GM12873 (cell line): ENCODE results near the gene GKN1.

Experiments used
- TF ChIP-seq, protein P1 (sequence below): IDR thresholded peaks from 2 replicates; pipeline ENCODE4 v1.5.1; 2012; ENCODE audit warnings: low read depth, mild to moderate bottlenecking, moderate library complexity, low read length, control low read depth; ENCODE audit not compliant: insufficient read depth; ENCODE audit errors: missing control alignments

Gene GKN1, protein sequence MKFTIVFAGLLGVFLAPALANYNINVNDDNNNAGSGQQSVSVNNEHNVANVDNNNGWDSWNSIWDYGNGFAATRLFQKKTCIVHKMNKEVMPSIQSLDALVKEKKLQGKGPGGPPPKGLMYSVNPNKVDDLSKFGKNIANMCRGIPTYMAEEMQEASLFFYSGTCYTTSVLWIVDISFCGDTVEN

GRCh38 chr2:68974251-68974650, at the start of gene GKN1:
Gene GKN1, plus strand, starts transcription at chr2:68974636. Its CDS starts 42 bp downstream, at chr2:68974678.
- TF ChIP-seq, protein P1, sequence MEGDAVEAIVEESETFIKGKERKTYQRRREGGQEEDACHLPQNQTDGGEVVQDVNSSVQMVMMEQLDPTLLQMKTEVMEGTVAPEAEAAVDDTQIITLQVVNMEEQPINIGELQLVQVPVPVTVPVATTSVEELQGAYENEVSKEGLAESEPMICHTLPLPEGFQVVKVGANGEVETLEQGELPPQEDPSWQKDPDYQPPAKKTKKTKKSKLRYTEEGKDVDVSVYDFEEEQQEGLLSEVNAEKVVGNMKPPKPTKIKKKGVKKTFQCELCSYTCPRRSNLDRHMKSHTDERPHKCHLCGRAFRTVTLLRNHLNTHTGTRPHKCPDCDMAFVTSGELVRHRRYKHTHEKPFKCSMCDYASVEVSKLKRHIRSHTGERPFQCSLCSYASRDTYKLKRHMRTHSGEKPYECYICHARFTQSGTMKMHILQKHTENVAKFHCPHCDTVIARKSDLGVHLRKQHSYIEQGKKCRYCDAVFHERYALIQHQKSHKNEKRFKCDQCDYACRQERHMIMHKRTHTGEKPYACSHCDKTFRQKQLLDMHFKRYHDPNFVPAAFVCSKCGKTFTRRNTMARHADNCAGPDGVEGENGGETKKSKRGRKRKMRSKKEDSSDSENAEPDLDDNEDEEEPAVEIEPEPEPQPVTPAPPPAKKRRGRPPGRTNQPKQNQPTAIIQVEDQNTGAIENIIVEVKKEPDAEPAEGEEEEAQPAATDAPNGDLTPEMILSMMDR: no peak

DNA sequence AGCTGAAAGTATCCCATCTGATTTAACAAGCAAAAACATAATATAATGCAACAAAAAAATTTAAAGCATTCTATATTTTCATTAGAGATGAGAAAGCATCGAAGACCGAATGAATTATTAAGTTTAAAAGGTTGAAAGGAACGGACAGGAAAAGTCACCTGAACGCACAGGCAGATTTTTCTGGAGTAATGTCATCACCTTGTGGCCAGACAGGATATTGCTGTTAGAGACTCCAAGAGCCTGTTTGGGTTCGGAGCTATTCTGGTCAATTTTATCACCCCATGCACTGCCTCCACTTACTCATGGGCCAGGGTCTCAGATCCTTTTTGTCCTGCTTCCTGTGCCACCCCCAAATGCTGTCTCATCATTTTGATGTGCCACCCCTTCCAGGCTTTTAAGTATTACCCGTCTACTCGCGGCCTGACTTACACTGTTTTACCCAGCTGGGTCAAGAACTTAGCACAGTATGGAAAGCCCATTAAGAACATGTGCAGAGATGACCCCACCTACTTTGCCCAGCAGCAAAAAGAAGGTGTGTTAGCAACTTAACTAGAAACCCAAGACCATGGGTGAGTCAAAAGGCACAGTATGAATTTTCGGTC, 49.0 kb upstream of the GKN1 start:
- TF ChIP-seq, protein P1: peak; percentile 99

DNA sequence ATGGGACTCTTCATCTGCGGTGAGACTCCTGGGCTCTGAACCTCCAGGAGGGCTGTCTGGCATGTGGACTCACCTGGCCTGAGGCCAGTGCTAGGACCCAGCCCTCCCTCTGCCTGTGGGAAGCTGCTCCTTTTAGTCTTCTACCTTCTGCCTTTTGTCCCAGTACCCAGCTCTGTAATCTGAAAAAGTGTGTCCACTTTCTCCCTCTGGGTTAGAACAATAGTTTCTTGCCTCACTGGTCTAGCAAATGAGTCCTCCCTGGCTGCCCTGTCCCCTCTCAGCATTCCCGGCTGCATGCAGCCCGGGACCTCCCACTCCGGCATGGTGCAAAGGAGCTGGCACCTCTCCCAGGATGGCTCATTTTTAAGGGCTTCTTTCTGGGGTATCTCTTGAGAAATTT, 47.6 kb upstream of the GKN1 start:
- TF ChIP-seq, protein P1: no peak

GRCh38 chr2:68931149-68931711, 43.2 kb upstream of the GKN1 start:
- TF ChIP-seq, protein P1: no peak

DNA sequence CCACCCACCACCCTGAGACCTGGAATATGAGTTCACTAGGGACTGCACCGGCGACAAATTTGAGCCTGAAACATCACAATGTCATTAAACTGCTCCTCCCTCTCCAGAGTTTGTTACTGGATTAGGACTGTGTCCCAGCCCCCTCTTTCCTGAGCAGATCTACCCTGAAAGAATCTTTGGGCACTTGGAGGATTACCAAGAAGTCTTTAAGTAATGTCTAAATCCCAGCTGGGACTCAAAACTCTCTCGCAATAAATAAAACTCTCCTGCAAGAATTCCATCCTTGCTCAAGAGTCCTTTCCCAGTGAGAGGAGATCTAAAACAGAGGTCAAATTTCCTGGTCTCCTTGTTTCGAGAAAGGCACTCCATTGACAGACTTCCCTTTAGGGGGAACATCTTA, 42.6 kb upstream of the GKN1 start:
- TF ChIP-seq, protein P1: no peak

- TF ChIP-seq, protein P1: no peak
These were observed 42.0 kb upstream of the GKN1 start for GRCh38 chr2:68932402-68932801.

DNA sequence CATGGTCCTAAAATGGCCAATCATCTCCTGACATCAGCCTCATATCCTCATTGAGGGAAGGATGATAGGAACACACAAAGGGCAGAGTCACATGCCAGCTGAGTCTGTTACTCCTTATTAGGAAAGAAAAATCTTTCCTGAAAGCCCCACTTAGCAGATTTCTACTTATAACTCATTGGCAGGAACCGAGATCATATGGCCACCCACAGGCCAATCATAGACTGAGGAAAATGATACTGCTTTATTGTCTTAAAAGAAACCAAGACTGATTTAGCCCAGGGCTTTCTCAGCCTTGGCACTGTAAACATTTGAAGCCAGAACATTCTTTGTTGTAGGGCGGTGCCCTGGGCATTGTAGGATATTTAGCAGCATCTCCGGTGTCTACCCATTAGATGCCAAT, 40.4 kb upstream of the GKN1 start:
- TF ChIP-seq, protein P1: no peak
